Stimulated activated CD8-positive, alpha-beta memory T cell treated with anti-CD3 and anti-CD28 coated beads, Interleukin-2, amount 100 ng/mL, for 1 hour (primary cell): ENCODE data around the gene TEAD4.

Experiments
- DNase-seq, 2 donors: peaks; one replicate each; pipeline ENCODE4 v3.0.0-alpha.2; 2020; ENCODE audit warnings: low read depth in 2 of 2

Gene TEAD4

DNA sequence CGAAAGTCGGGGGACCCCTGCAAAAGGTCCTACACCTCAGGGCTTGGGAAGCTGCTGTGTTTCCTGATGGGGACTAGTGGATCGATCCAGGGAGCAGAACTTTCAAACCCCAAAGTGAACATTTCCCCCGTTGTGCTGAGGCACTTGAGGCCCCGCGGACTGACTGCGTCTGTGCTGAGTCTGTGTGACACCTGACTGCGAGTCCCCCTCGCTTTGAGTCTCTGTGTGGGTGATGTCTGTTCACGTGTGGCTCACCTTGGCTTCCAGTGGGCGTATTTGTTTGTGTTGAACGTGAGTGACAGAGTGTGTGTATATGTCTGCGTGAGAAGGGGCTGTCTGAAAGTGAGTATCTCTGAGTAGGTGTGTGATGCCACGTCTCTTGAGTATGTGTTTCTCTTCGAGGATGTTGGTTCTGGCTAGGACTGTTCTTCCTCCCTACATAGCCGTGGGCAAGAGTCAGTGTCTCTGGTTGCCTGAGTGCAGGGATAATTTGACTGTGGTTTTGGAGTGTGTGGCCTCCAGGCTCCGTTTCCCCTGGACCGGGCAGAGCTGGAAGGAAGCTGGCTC is 1.3 kb downstream of the TEAD4 start:
- DNase-seq = no peak

- no peak for DNase-seq
Measured at GRCh38 chr12:2960996-2961616, 1.9 kb downstream of the TEAD4 start.

DNA sequence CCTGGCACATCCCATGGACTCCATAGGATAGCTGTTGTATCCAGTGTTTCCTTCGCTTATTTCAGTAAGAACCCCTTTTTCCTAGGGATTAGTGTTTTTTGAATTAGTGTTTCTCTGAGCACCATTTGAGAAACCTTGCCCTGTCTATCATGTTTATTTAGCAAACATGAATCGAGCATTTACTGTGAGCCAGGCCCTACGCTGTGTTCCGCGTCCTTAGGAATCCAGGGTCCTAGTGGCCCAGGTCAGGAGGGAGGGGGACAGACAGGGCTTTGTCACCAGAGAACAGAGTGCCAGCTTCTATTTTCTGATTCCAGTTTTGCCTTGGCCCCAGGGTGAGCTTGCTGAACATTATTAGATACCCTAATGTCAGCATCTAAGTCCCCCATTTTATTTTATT is 2.5 kb downstream of the TEAD4 start:
- no peak for DNase-seq

DNA sequence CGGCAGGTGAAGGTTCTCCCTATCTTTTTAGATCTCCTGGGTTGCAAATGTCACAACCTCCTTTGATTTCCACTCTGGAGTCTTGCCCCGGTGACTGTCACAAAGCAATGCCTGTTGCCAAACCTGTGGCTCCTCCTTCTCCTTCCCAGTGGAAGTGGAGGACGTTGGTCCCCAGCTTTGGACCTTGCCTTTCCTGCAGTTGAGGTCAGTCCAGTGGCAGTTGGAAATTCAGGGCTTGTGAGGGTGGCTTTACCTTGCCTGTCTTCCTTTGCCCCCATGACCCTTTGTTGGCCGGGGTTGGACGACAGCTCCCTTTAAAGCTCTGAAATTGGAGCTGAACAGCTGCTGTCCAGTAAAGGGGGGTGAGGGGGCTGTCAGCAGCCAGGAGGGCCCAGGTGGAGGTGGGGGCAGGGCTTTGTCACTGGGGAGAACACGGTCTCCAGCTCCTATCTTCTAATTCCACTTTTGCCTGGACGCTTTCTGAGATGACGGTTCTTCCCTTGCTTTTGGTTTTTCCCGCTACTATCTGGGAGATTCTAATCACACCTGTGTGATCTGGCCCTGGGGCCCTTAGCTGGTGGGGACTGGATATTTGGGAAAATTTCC is 4.1 kb downstream of the TEAD4 start:
- DNase-seq = no peak

DNA sequence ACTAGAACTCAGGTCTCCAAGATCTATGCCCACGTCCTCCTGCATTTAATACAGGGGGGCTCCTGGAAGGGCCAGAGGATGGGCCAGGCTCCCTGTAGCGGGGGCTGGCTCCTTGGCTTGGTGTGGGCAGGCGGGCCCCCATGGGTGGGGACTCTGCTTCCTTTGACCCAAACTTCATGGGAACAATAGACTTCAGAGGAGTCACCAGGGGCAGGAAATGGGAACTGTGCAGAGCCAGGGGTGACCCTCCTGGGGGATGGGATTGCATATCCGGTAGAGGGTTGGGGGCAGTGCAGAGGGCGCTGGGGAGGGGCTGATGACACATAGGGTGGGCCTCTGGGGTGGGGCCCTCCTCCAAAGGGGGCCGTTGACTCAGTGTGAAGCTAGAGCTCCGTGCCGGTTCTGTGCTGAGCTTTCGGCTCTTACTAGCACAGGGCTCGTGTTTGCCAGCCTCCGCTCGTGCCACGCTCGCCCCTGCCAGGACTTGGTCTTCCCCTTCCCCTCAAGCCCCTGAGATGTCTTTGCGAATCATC is 4.6 kb downstream of the TEAD4 start:
- no peak for DNase-seq

- no peak for DNase-seq
Measured at GRCh38 chr12:2967651-2968050, 8.5 kb downstream of the TEAD4 start.

DNA sequence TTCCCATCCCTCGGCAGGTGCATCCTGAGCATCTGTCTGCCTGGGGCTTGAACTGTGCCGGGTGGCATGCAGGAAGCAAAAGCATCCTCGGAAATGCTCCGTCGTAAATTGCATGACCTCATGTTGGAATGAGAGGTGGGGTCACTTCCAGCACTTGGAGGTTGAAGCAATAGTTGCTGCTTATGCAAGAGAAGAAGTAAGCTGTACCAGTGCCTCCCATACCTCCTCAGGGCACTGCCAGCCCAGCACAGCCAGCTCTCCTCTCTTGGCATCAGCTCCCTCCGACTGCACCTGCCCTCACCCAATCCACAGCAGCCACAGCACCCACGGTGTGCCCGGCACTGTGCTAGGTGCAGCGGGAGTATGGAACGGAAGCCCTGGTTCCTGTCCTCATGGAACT is 11.5 kb downstream of the TEAD4 start:
- no peak for DNase-seq

DNA sequence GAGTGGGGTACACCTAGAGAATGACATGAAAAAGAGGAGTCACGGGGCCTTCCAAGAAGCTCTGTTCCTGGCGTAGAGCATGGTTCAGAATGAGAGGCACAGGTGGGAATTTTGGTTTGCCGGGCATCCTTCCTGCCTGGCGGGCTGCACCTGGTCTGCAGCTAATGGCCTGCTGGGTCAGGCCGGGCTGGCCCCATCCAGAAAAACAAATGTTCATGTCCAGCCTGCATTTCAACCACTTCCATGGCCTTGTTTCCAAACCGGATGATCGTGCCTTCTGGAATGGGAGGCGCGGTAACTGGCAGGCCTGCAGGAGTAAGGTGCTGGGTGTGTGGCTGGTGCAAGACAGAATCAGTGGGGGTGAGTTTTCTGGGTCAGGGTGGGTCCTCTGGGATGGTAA is 14.4 kb downstream of the TEAD4 start:
- DNase-seq = no peak

DNA sequence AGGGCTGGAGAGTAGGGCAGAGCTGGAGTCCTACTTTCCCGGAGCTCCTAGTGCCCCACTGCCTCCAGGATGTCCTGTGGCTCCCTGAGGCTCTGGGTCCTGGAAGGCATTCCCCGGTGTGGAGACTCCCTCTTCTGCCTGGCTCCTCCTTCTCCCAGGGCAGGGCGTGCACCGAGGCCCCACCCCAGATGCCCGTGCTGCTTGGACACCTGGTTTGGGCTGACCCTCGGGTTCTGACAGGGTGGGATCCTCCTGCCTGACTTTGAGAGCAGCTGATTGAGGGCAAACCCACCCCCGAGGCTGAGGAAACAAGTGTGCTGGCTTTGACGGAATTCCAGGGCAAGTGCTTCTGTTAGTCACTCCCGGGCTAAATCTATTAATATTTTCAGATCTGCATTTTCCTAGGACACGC is 15.4 kb downstream of the TEAD4 start:
- DNase-seq = no peak

- DNase-seq = no peak
Measured at GRCh38 chr12:2976581-2976996, 17.4 kb downstream of the TEAD4 start.

DNA sequence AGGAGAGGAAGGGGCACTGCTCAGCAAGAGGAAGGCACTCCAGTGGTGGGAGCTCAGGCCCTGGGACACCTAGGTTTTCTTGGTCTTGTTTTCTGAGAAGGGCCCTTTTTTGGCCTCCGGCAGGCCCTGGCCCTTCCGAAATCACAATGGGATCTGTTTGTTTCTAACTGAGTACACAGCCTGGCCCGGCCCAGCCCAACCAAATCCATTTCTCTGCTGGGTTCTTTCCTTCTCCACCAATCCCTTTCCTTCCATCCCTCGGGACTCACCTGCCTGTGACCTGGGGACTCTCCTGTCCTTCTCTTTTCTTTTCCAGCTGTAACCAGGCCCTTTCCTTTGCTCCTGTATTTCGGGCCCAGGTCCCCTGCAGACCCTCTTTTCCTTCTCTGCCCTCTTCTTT is 18.6 kb downstream of the TEAD4 start:
- no peak for DNase-seq

DNA sequence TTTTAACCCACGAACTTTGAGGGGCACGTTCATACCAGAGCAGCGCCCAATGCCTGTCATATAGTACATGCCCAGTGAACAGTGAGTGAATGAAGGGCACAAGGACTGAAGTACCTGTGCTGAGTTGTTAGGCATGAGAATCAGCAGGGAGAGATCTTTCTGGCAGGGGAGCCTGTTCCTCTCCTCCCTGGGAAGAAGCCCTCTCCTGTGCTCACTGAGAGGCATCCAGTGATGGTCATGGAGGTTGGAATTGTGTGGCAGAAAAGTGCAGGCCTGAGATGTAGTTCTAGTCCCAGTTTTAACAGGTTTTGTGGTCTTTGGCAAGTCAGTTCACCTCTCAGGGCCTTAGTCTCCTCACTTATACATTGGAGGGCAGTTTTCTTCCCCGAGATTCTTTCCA is 20.6 kb downstream of the TEAD4 start:
- DNase-seq = no peak

- no peak for DNase-seq
Measured at GRCh38 chr12:2980630-2981029, 21.4 kb downstream of the TEAD4 start.

- DNase-seq = no peak
Measured at GRCh38 chr12:2982361-2982760, 23.2 kb downstream of the TEAD4 start.

DNA sequence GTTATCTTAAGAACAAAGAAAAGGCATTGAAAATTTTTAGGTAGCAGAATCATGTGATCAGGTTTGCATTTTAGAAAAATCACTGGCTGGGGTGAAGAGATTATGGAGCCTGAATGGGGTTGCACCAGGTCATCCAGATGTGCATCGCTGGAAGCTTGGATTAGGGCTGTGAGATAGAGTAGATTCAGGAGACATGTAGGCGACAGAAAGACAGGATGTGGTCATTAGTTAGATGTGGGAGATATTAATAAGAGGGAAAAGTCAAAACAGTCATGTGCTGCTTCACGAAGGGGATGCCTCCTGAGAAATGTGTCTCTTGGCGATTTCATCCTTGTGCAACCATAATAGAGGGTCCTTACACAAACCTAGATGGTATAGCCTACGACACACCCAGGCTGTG is 25.1 kb downstream of the TEAD4 start:
- no peak for DNase-seq

DNA sequence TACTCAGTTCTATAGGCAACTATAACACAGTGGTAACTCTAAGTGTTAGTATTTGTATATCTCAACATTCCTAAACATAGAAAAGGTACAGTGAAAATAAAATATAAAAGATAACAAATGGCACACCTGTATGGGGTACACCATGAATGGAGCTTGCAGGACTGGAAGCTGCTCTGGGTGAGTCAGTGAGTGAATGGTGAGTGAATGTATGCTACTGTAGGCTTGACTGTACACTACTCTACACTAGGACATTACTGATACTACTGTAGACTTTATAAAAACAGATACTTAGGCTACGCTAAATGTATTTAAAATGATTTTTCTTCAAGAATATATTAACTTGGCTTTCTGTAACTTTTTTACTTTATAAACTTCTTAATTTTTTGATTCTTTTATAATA is 25.5 kb downstream of the TEAD4 start:
- no peak for DNase-seq

GRCh38 chr12:2986876-2987275 is 27.7 kb downstream of the TEAD4 start:
- DNase-seq = no peak

DNA sequence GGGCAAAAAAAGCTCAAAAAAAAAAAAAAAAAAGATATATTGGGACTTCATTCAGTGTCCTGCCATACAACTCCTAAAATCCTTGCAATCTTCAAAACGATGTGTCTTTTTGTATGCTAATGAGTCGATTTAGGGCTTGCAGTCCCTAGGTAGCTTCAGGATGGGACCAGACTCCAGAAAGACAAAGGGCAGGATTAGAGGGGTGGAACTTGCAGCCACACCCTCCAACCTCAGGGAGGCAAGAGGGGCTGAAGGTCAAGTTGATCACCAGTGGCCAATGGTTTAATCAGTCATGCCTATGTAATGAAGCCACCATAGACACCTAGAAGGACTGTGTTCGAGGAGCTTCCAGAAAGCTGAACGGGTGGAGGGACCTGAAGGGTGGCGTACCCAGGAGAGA is 29.3 kb downstream of the TEAD4 start:
- DNase-seq = no peak

- no peak for DNase-seq
Measured at GRCh38 chr12:2992724-2993123, 33.5 kb downstream of the TEAD4 start.

- no peak for DNase-seq
Measured at GRCh38 chr12:2997989-2998670, 38.9 kb downstream of the TEAD4 start.

DNA sequence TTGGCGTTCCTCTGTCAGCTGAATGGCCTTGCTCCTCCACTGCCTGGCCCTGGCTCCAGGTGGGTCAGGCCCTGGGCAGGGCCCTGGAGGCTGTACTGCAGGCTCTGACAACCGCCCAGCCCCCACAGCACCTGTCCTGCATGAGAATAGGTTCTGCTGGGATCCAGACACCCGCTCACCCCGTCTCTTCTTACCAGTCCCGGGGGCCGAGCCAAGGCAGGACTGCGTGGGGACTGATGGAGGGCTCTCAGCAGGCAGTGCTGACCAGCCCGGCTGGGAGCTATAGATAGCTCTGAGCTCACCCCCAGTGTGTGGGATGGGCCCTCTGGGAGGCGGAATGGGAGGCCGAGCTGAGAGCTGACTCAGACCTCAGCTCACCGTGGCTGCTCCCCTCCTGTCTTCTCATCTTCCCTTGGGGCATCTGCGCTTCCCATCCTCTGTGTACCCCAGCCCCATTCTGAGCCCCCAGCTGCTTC is 39.6 kb downstream of the TEAD4 start:
- DNase-seq = no peak

- no peak for DNase-seq
Measured at GRCh38 chr12:2999265-2999841, 40.2 kb downstream of the TEAD4 start.
